Measurements from ENCODE around the gene NPM3.

Gene NPM3, protein sequence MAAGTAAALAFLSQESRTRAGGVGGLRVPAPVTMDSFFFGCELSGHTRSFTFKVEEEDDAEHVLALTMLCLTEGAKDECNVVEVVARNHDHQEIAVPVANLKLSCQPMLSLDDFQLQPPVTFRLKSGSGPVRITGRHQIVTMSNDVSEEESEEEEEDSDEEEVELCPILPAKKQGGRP

DNA sequence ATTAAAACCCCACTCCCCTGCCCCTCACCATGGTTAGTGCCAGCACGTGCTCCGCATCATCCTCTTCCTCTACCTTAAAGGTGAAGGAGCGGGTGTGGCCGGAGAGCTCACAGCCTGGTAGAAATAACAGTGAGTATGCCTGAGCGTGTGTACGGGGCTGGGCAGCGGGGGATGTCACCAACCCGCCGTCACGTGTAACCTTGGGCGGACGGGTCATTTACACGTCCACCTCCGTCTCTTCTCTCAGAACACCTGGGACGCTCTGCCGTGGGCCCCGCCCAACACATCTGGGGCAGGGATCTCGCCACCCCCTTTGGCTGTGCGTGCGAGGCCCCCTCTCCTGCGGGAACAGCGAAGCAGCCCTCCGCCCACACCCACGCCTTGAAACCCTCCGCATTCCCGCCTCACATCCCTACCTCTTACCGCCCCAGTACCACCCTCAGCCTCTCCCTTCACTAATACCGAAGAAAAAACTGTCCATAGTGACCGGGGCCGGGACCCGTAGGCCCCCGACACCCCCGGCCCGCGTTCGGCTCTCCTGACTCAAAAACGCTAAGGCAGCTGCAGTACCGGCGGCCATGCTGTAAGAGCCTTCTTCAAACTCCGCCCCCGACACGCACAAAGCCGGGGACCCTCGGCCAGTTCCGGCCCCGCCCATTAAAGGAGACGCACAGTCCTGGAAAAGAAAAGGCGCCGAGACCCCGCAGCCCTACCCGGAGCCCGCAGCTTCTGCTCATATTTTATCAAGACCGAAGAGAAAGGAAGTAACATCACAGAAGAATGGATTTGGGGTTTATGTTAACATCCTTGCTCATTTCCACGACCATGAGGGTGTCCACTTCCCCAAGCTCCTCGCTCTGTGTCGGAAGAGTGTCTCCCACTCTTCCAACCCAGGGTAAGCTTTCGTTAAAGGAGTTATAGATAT lies at the start of gene NPM3:
TSS of gene NPM3 (minus strand) at position 636 of the 925 bp plus-strand sequence. CDS start at position 580, 56 bp downstream.
- DNase-seq, result peak; percentile 76

DNA sequence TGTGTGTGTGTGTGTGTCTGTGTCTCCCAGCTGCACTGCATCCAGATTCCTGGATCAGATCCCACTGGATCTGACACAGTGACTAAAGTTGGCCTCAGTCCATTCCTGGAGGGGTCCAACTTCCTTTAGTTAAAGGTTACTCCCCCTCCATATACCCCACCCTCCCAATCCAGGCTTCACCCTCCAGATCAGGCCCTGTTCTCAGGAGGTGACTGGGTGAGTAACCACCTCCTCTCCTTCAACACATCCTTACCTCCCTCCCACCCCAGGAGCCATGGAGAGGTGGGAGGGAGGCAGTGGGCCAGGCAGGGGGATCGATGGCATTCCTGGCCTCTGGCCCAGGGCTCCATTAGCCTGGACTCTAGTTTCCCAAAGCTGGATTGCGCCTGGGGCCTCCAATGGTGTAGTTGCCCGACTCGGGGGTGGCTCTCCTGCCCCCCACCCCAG lies 49.1 kb upstream of the NPM3 start:
- no peak for DNase-seq

DNA sequence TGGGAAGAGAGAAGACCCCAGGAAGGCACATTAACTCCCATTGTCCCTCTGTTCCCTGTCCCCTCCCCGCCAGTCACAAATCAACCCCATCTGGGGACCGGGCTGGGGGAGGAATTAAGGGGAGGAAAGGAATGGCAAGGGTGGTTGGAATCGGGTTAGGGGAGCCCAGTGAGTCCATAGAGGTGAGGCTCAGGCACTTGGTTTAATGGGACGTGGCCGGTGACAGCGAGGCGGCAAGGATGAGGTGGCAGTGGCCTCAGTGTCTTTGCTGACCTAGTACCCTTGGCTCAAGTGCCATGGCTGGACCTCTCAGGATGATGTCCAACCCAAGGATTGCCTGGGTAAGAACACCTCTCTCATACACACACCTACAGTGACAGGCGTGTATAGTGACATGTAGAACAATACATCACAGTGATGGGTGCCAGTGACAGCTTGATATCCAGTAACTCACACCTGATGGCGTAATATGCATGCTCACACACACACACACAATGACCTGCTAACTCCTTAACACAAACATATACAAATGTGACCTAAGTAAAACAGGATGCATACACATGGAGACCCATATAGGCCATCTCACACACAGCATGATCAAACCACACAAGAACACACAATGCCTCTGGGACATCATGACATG lies 48.0 kb upstream of the NPM3 start:
- DNase-seq, result no peak

DNA sequence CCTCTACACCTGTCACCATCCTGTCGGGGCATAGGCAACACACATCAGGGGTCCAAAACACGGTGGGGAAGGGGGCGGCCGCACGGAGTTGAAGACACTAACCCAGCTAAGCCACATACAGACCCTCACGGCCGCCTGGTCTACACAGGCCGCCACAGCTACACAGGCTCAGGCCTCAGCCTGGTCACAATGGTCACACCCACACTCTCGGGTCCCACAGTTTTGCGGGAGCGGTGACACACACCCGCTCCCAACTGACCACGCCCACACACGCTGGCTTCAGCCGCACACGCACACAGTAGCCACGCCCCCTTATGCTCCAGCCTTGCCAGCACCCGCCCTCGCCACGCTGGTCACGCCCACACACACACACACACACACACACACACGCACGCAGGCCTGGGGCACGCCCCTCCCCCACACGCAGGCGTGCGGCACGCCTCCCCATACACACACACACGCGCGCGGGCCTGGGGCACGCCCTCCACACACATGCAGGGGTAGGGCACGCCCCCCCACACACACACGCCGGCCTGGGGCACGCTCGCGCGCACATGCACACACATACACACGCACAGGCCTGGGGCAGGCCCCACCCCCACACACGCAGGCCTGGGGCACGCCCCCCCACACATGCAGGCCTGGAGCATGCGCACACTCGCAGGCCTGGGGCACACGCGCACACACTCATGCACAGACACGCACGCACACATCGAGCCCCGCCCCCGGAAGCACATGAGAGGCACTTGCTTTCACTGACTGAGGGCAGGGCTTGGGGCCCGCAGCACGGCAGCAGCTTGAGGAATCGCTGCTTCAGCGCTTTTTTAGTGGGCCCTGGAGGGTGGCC lies 47.3 kb upstream of the NPM3 start:
- DNase-seq, result peak; percentile 90

DNA sequence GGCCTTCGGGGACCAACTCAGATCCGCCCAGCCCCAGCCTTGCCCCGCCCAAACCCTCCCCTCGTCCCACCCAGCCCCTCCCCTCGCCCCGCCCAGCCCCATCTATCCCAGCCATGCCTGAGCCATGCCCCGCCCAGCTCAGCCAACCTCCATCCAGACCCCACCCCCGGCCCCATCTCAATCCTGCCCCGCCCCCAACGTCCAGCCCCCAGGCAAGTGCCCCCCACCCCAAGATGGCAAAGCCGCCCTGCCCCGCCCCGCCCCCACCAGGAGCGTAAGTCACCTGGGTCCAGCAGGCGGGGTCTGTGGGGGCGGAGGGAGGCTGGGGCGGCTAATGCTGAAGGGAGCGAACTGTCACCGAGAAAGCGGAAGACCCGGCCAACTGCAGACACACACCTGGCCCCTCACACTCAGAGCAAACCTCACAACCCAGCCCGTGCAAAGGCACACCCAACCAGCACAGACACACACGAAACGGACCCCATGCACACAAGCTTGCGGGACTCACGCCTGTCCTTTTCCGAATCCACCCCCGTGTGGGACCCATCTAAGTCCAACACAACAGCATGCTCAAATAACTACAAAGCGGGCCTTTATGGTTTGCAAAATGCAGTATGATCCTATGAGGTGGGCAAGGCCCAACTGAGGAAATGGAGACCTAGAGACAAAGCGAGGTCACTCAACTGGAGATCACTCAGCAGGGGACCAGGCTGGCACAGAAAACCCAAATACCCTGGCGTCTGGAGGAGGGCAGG lies 46.5 kb upstream of the NPM3 start:
- DNase-seq, result peak; percentile 59

DNA sequence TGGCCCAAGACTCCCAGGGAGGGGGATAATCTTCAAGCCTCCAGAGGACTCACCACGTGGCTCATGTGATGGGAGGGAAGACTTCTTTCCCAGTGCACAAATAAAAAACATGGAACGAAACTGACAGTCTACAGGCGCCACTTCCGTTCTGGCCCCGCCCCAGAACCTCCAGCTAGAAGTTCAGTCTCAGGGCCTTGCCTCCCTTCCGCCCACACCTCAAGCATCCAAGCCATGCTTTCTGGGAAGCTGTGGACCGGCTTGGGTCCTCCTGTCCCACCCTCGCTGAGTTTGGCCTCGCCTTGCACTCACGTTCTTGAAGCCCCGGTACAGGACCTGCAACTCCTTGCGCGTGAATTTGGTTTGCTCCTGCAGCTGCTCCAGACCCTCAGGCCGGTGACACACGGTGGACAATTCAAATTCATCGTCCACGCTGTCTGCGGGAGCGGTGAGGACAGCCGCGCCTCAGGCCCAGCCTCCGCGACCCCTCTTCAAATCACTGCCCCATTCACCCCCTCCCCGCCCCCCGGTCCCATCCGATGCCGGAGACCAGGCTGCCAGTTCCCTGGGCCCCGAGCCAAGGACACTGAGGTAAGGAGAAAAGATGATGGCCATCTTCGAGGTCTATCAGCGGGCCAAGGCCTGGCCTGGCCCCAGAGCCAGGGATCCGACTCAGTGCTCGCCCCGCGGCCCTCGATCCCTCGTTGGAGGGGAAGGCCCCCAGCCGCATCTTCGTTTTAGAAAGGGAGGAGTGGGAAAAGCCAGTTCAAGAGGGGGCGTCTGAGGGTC lies 45.7 kb upstream of the NPM3 start:
- no peak for DNase-seq

DNA sequence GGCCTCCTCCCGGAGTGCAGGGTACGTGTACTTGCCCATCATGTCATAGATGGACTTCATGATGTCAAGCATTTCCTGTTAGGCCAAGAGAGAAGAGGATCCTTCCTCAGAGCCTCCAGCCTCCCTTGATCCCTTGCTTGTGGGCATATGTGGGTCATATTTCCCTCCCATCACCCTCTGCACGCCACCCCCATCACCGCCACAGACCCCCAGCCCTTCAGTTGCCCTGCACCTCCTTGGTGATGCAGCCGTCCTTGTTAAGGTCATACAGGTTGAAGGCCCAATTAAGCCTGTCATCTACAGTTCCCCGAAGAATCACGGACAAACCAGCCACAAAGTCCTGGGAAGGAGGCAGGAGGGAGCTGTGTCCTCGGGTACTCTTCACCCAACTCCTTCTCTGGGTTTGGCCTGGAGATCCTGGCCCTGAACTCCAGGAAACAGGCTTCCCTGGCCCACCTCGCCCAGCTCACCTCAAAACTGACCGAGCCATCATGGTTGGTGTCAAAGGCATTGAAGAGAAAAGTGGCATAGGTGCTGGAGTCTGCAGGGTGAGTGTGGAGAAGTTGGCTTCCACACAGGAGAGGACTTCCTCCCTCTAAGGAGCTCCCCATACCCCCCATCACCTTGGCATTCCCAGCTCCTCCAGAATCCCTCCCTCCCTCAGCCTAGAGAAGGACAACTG lies 44.8 kb upstream of the NPM3 start:
- DNase-seq, result no peak

DNA sequence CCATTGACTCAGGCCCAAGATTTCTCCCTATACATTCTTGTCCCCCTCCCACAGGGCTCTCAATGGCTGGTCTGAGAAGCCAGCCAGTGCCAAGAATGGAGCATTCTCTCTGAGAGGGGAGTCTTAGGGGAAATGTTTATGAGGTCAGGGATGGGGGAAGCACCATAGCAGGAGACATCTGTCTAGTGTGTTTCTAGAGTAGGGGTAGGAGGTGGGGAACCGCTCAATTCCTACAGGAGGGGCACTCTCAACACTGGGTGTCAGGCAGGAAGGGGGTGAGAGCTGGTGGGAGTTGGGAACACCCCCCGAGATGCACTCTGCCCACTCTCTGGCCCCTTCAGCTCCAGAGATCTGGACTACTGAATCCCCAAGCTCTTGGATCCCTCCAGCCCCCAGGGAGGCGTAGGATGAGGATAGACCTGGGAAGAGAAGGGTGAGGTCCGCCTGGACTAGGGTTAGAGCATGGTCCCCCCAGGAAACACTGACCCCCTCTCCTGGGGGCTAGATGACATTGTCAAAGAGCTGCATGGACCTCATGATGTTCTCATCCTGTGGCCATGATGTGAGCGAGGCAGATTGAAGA lies 43.7 kb upstream of the NPM3 start:
- no peak for DNase-seq

DNA sequence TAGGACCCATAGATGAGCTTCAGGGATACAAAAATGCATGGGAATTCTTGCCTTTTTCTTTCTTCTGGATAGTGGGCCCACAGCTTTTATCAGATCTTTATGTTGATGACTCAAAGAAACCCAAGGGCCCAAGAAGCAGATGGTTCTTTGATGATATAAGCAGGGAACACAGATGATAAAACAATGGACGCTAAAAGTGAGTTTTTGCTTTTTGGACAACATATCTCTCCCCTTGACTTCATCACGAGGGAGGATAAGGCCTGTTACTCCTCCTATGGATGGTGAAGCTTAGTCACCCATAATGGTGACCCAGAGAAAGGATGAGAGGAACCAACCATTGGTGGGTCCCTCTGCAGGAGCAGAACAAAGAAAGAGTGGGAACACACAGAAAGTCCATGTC lies 41.5 kb upstream of the NPM3 start:
- no peak for DNase-seq

DNA sequence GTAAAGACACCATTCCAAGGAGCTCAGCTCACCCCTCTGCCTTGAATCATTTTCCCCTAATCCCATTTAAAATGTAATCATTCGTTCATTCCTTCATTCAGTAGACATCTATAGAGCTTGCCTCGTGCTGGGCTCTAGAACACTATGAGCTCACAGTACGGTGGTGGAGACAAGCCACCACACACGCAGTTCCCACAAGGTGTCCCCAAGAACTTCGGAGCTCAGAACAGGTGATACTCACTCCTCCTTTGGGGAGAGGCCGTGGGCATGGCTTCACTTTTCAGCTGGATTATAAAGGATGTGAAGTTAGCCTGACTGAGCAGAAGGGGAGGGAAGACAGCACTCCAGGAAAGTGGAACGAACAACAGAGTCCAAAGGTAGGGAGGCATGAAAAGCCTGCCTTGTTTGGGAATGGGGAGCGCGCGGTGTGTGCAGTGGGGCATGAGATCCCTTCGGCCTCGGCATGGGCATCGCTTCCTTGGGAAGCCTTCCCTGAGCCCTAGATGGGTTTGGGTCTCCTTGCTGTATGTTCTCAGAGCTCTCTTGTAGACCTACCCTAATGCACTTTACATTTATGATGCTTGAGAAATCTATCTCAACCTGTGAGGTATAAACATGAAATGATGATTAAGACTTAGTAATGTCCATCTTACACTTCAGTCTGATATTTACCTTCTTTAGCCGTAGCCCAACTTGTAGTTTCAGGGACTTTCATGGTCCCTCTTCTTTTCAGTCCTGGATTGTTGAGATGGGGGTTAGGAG lies 35.8 kb upstream of the NPM3 start:
- peak; percentile 65 for DNase-seq

DNA sequence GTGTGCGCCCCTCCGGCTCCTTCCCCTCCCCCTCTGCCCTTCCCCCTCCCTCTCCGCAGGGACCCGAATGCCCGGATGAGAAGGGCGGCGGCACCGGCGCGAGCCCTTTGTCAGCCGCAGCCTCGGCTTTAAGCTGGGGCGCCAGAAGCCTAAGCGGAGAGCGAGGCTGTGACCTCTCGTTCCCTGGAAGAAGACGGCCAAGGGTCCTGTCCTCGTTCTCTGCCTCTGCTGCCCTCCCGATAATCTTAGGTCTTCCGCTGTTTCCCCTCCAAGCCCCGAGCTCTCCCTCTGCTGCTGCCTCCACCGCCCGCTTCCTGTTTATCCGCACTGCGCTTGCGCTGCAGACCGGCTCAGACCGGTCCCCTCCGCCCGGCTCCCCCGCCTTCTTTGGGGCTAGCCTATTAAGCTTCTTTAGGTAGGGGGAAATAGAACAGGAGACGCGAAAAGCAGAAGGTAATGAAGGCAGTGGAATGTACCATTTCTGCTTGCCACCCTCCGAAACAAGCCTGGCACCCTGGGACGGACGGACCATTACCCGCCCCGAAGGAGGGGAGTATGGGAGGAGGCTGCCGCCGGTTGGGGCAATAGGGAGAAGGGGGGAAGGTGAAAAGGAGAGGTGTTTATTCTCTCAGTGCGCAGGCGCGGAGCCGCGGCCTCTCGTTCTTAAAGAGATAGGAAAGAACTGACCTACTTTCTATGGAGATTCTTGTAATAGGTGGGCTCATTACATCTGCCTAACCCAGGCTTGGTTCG lies 35.0 kb upstream of the NPM3 start, which contains the start of gene OGA:
TSS of gene OGA (minus strand) at position 326 of the 753 bp plus-strand sequence. CDS start 422 bp downstream, outside the sequence.
- DNase-seq, result peak; percentile 99

DNA sequence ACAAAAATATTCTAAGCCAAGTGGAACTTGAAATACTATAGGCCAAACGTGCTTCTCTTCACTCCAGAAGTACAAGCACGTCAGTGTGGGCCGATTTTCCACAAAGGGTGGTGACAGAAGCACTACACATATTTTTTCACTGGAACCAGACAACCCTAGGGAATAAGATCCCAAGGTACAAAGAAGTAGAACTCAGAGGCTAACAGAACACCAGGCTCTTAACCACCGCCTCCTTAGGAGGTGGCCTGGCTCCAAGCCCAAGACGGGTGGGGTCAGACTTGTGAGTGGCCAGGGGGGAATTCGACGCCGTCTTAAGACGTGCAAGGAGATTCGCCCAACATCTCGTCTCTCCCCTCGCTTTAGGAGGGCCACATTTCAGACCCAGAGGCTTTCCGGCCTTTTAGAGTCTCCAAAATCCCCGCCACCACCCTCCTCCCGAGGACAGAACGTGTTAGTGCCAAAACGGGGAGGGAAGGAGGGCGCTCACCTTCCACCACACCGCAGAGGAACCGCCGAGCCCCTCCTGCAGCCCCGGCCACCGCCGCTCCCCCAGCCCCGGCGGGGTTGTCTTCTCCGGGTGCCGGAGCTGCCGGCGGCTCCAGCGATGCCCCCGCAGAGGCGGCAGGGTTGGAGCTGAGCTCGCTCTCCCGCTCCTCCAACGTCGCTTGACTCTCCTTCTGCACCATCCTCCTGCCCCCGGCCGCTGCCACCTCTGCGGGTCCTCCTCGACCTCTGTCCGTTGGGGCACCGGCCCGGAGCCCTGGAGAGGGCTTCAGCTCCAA lies 34.3 kb upstream of the NPM3 start:
- peak; percentile 15 for DNase-seq

DNA sequence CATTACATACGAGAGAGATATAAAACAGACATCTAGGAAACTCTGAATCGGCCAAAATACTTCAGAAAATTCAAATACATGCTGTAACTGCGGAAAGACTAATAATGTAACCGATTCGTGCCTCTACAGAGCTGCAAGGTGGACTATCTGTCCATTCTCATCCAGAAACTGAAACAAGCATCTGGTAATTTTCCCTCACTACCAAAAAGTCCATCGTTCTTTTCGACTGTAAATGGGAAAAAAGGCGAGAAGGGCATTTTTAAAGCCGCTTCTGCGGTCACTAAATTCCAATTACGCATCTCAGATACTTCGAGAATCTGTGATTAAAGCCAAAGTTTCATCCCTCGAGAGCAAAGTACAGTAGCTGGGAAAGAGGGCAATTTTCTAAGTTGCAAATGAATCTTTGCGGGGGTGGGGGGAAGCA lies 33.7 kb upstream of the NPM3 start:
- no peak for DNase-seq

DNA sequence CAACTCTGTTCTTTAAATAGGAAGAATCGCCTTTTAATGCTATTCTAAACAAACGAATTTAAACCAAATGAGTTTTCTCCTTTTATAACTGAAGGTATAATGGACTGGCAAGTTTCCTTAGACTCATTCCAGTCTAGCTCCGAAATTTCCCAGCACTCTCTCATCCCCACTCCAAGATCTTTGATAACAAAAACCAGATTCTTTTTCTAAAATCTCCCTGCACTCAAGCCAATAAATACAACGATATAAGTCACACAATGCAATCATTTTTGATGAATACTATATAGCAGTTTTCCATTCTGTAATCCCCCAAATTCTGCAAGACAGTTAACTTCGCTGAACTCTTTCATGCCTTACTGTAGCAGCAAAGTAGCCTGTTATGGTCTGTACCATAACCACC lies 33.1 kb upstream of the NPM3 start:
- DNase-seq, result no peak

DNA sequence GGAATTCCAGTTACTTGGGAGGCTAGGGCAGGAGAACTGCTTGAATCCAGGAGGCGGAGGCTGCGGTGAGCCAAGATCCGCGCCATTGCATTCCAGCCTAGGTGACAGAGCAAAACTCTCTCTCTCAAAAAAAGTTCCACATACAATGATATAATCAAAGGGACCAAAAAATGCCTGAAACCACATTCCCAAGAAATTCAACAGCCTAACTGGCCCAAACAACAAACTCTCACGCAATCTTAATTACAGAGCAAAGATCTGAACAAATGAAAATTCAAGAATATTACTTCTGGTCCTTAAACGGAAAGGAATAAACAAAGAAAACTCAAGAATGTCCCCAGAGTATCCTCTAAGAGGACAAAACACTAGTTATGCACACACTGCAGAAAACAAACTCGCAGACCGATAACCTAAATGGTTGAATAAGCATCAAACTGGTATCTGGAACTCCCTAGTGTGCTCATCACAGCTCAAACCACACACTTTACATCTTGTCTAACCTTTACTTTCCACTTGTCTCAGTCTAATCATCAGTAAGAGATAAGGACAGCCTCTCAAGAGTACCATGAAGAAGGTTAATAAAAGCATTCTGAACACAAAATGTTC lies 31.3 kb upstream of the NPM3 start:
- no peak for DNase-seq

DNA sequence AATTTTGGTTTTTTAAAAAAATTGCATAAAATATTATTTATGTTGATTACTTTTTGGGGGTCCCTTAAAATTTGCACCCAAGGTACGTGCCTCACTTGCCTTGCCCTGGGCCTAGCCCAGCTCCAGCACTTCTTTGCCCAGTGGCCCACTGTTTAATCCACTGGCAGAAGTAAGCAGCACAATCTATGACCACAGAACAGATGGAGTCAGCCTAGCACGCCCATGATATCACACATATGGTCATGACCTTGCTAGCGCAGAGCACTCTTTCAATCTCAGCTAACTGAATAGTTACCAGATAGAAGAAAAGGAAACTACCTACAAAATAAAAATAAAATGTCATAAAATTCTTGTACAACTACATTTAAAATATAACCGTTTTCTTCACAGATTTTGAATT lies 29.4 kb upstream of the NPM3 start:
- no peak for DNase-seq

DNA sequence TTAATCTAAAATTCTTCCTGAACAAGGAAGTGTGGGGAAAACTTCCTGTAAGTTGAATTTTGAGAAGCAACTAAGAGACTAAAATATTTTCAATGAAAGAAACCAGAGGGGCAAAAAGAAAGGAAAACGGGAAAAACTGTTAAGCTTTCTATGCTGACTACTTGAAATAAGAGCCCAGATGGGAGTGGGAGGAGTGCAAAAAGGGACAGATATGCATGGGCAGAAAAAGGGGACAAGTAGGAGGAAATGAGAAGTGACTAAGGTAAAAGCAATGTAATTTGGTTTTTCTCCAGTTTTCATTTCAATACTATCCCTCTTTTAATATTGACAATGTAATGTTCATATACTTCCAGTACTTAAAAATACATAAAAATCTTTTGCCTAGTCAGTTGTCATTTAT lies 23.9 kb upstream of the NPM3 start:
- no peak for DNase-seq
